ACC112 (cell line): Measurements from ENCODE around the gene RABL2B.

Experiments
- H2AFZ ChIP-seq: fragments of 200-600 bp; sonication (generic); one replicate; pipeline ENCODE4 v1.6.0; 2017; ENCODE audit warnings: antibody characterized with exemption, low read length; ENCODE audit not compliant: unreplicated experiment
- H3K27ac ChIP-seq: fragments of 200-600 bp; sonication (generic); 2 replicates; pipeline ENCODE4 v1.5.1; 2014; ENCODE audit warnings: low read depth, mild to moderate bottlenecking, antibody characterized with exemption, low read length, moderate library complexity
- H3K27me3 ChIP-seq: fragments of 200-600 bp; sonication (generic); 2 replicates; pipeline ENCODE4 v1.6.1; 2014; ENCODE audit warnings: mild to moderate bottlenecking, antibody characterized with exemption, low read length, moderate library complexity, mixed read lengths; ENCODE audit not compliant: insufficient read depth
- H3K36me3 ChIP-seq: fragments of 200-600 bp; sonication (generic); 2 replicates; pipeline ENCODE4 v1.6.1; 2016; ENCODE audit warnings: mild to moderate bottlenecking, antibody characterized with exemption, low read length, moderate library complexity, mixed read lengths; ENCODE audit not compliant: insufficient read depth
- H3K4me1 ChIP-seq: fragments of 200-600 bp; sonication (generic); one replicate; pipeline ENCODE4 v1.6.1; 2016; ENCODE audit warnings: low read length, mixed read lengths; ENCODE audit not compliant: insufficient read depth, unreplicated experiment, control insufficient read depth
- H3K4me3 ChIP-seq: fragments of 200-600 bp; sonication (generic); 2 replicates; pipeline ENCODE4 v1.5.1; 2014; ENCODE audit warnings: mild to moderate bottlenecking, low read depth, low read length
- H3K79me2 ChIP-seq: fragments of 200-600 bp; sonication (generic); one replicate; pipeline ENCODE4 v1.6.0; 2016; ENCODE audit warnings: low read length; ENCODE audit not compliant: control insufficient read depth, unreplicated experiment, insufficient read depth

The RABL2B gene

DNA sequence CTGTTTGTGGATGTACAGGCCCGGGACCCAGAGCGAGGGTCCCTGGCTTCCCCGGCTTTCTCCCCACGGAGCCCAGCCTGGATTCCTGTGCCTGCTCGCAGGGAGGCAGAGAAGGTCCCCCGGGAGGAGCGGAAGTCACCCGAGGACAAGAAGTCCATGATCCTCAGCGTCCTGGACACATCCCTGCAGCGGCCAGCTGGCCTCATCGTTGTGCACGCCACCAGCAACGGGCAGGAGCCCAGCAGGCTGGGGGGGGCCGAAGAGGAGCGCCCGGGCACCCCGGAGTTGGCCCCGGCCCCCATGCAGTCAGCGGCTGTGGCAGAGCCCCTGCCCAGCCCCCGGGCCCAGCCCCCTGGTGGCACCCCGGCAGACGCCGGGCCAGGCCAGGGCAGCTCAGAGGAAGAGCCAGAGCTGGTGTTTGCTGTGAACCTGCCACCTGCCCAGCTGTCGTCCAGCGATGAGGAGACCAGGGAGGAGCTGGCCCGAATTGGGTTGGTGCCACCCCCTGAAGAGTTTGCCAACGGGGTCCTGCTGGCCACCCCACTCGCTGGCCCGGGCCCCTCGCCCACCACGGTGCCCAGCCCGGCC lies 62.1 kb downstream of the RABL2B start:
- no peak overlapping the region for H2AFZ ChIP-seq
- no peaks in the 10 kb centered on the region for H3K4me1 ChIP-seq
- H3K27me3 ChIP-seq: peaks cover 6% of the 10 kb centered on the region; the same call in 1 of the 2 replicates
- no peak overlapping the region for H3K4me3 ChIP-seq
- H3K79me2 ChIP-seq: no peaks in the 10 kb centered on the region
- H3K36me3 ChIP-seq: no peaks in the 10 kb centered on the region
- H3K27ac ChIP-seq: no peak overlapping the region

DNA sequence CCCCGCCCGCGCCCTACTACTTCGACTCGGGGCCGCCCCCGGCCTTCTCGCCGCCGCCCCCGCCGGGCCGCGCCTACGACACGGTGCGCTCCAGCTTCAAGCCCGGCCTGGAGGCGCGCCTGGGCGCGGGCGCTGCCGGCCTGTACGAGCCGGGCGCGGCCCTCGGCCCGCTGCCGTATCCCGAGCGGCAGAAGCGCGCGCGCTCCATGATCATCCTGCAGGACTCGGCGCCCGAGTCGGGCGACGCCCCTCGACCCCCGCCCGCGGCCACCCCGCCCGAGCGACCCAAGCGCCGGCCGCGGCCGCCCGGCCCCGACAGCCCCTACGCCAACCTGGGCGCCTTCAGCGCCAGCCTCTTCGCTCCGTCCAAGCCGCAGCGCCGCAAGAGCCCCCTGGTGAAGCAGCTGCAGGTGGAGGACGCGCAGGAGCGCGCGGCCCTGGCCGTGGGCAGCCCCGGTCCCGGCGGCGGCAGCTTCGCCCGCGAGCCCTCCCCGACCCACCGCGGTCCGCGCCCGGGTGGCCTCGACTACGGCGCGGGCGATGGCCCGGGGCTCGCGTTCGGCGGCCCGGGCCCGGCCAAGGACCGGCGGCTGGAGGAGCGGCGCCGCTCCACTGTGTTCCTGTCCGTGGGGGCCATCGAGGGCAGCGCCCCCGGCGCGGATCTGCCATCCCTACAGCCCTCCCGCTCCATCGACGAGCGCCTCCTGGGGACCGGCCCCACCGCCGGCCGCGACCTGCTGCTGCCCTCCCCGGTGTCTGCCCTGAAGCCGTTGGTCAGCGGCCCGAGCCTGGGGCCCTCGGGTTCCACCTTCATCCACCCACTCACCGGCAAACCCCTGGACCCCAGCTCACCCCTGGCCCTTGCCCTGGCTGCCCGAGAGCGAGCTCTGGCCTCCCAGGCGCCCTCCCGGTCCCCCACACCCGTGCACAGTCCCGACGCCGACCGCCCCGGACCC lies 62.9 kb downstream of the RABL2B start:
- Histone ChIP-seq H3K4me3 (no peak overlapping the region), H3K79me2 (no peaks in the 10 kb centered on the region), H2AFZ (no peak overlapping the region), H3K4me1 (no peaks in the 10 kb centered on the region), H3K27ac (no peak overlapping the region), H3K36me3 (no peaks in the 10 kb centered on the region), H3K27me3 (peaks cover 6% of the 10 kb centered on the region; the same call in 1 of the 2 replicates)

DNA sequence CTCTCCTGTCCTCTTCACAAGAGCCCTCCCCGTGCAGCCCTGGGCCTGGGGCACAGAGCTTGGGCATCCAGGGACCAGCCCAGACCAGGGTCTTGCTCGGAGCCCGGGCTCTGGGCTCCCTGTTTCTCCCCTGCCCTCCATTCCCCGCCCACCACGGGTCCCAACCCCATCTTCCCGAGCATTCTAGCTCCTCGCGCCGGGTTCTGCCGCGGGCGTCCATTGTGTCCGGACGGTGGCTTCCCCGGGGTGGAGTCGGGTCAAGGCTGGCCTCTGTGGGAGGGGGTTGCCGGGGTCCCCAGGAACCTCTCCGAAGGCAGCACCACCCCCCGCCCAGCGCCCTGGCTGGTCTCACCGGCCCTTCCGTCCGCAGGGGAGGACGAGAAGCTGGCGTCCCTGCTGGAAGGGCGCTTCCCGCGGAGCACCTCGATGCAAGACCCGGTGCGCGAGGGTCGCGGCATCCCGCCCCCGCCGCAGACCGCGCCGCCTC lies 63.6 kb downstream of the RABL2B start:
- no peak overlapping the region for H2AFZ ChIP-seq
- no peak overlapping the region for H3K4me3 ChIP-seq
- no peak overlapping the region for H3K27ac ChIP-seq
- H3K79me2 ChIP-seq: no peaks in the 10 kb centered on the region
- H3K36me3 ChIP-seq: no peaks in the 10 kb centered on the region
- peaks cover 6% of the 10 kb centered on the region; the same call in 1 of the 2 replicates for H3K27me3 ChIP-seq
- H3K4me1 ChIP-seq: no peaks in the 10 kb centered on the region

DNA sequence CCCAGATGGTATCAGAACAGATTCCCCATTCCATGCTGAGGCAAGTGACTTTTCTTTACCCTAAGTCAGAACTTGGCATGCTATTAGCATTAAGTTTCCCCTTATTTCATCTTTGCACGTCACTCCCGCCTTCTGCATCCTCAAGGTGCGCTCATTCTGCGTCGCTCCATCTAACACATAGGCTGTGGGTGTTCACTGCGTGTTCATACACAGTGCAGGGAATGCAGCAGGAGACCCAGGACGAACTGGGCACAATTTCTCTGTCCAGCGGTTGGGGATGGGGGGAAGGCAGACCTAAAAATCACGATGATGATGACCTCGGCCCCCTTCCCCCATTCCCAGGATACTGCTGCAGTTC lies 65.1 kb downstream of the RABL2B start:
- H2AFZ ChIP-seq: no peak overlapping the region
- no peaks in the 10 kb centered on the region for H3K36me3 ChIP-seq
- no peaks in the 10 kb centered on the region for H3K79me2 ChIP-seq
- H3K27ac ChIP-seq: no peak overlapping the region
- H3K4me3 ChIP-seq: no peak overlapping the region
- H3K27me3 ChIP-seq: peaks cover 6% of the 10 kb centered on the region; the same call in 1 of the 2 replicates
- H3K4me1 ChIP-seq: no peaks in the 10 kb centered on the region

DNA sequence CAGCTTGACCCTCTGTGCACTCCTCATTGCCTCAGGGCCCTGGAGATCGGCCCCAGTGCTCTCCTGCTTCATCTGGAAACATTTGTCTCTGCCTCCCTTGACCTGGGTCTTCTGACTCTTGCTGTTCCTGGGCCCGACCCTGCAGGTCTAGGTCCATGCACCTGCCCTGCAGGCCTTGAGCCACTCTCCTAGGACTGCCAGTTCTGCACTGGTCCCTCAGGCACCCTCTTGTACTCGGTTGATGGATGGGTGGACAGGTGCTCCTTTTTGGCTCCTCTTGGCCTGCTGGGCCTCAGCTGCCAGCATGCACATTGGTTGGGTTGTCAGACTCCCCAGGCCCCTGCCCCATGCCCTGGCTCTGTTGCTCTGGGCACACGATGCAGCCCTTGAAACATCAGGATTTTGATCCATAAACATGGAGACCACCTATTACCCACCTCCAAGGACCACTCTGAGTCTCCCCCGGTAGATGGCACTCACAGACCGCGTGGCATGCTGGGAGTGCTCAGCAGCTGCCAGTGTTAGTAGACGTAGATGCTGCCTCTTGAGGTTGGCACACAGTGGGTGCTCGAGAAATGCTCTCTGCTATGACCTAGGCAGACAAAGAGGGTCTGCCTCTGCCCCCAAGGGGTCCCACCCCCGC lies 65.6 kb downstream of the RABL2B start:
- Histone ChIP-seq H3K27ac (no peak overlapping the region), H3K4me1 (no peaks in the 10 kb centered on the region), H2AFZ (no peak overlapping the region), H3K27me3 (peaks cover 6% of the 10 kb centered on the region; the same call in 1 of the 2 replicates), H3K79me2 (no peaks in the 10 kb centered on the region), H3K4me3 (no peak overlapping the region), H3K36me3 (no peaks in the 10 kb centered on the region)
